K562 (cell line): ENCODE measurements around the gene EFEMP2. TPM values are rescaled to one million over a fixed set of nuclear protein-coding genes. Genes with fewer than 3 reads are reported as not detected.

Experiments used
- ATAC-seq: fragments of 200-7000 bp; cut with Tn5 transposase; 3 replicates; pipeline ENCODE4 v1.9.1; 2020; ENCODE audit warnings: moderate library complexity
- BruUV-seq: library from RNA; stranded (reverse); fragments of 400-500 nt; replicated peaks from 2 replicates; lab custom pipeline; 2021; lab: Mats Ljungman, UMichigan
- CTCF ChIA-PET: fragments of 300-600 bp; formaldehyde crosslinking; extraction: SDS; loops from one replicate; lab custom pipeline; 2021; ENCODE audit warnings: low intra/inter-chr PET ratio; lab: Yijun Ruan, JAX
- POLR2A ChIA-PET: fragments of 300-600, 350-650 bp; sonication (Branson Sonifier 250); formaldehyde crosslinking; extraction: SDS; loops from one replicate; lab custom pipeline; 2021; ENCODE audit warnings: antibody characterized with exemption, inconsistent platforms; lab: Yijun Ruan, JAX
- DNase-seq, 4 experiments: peaks; one replicate each; pipeline versions ENCODE4 v3.0.0 to v3.0.0-alpha.2; 2011 to 2018; ENCODE audit warnings: low spot score in 3 of 4, mixed read lengths in 3 of 4; ENCODE audit errors: extremely low read depth in 1 of 4
- FAIRE-seq: peaks from 2 replicates; lab custom pipeline; 2011; peaks lifted over from hg19 to GRCh38; lab: Jason Lieb, UNC
- H2AFZ ChIP-seq: 2 replicates; pipeline ENCODE4 v1.6.0; 2011; ENCODE audit warnings: low read depth, low read length, control low read depth, inconsistent platforms
- H3K27ac ChIP-seq: fragments of 200-600 bp; 3 replicates; pipeline ENCODE4 v1.8.0; 2011; ENCODE audit warnings: low read depth, mild to moderate bottlenecking, control low read depth, inconsistent platforms, low read length, moderate library complexity, mixed read lengths; ENCODE audit errors: extremely low read depth
- H3K27me3 ChIP-seq, 2 experiments: fragments of 300-600 bp in 1 of 2; 2 replicates in 1 of 2; 3 replicates in 1 of 2; pipeline versions ENCODE4 v1.6.0 to v1.8.0; 2011; ENCODE audit warnings: inconsistent platforms in 2 of 2, low read length in 2 of 2, mild to moderate bottlenecking in 1 of 2, mixed read lengths in 1 of 2, moderate library complexity in 1 of 2; ENCODE audit not compliant: control insufficient read depth in 2 of 2, insufficient read depth in 2 of 2
- H3K36me3 ChIP-seq: fragments of 300-600 bp; 3 replicates; pipeline ENCODE4 v1.8.0; 2011; ENCODE audit warnings: mild to moderate bottlenecking, low read length, inconsistent platforms; ENCODE audit not compliant: control insufficient read depth, insufficient read depth
- H3K4me1 ChIP-seq, 2 experiments: fragments of 200-600 bp in 1 of 2; replicated peaks in 1 of 2; 2 replicates in 1 of 2; 3 replicates in 1 of 2; pipeline versions ENCODE4 v1.5.1 to v1.8.0; 2011; ENCODE audit warnings: inconsistent platforms in 2 of 2, low read length in 2 of 2, mild to moderate bottlenecking in 1 of 2, mixed read lengths in 1 of 2, moderate library complexity in 1 of 2; ENCODE audit not compliant: control insufficient read depth in 2 of 2, insufficient read depth in 2 of 2
- H3K4me2 ChIP-seq: 2 replicates; pipeline ENCODE4 v1.6.1; 2011; ENCODE audit warnings: low read length, control low read depth, inconsistent platforms, mixed read lengths; ENCODE audit not compliant: insufficient read depth
- H3K4me3 ChIP-seq: fragments of 200-600 bp; sonication (generic), shearing (Covaris generic); 2 replicates; pipeline ENCODE4 v1.5.1; 2016; ENCODE audit warnings: control low read depth, inconsistent platforms
- H3K79me2 ChIP-seq: fragments of 200-600 bp; 3 replicates; pipeline ENCODE4 v1.8.0; 2011; ENCODE audit warnings: low read length, inconsistent platforms; ENCODE audit not compliant: control insufficient read depth, insufficient read depth
- H3K9ac ChIP-seq, 2 experiments: 2 replicates each; pipeline versions ENCODE4 v1.6.0 to v1.6.1; 2011; ENCODE audit warnings: low read depth in 2 of 2, low read length in 2 of 2, control low read depth in 1 of 2, inconsistent platforms in 1 of 2, mild to moderate bottlenecking in 1 of 2, mixed read lengths in 1 of 2; ENCODE audit not compliant: insufficient read depth in 1 of 2
- H3K9me1 ChIP-seq: one replicate; pipeline ENCODE4 v1.6.0; 2011; ENCODE audit warnings: inconsistent platforms, mild to moderate bottlenecking, low read length, moderate library complexity; ENCODE audit not compliant: control insufficient read depth, insufficient read depth
- H3K9me3 ChIP-seq: replicated peaks from 2 replicates; pipeline ENCODE4 v1.5.1; 2011; ENCODE audit warnings: low read depth, low read length, inconsistent platforms; ENCODE audit not compliant: control insufficient read depth, insufficient read depth
- H4K20me1 ChIP-seq: replicated peaks from 2 replicates; pipeline ENCODE4 v1.6.1; 2011; ENCODE audit warnings: low read length, inconsistent platforms, mixed read lengths; ENCODE audit not compliant: control insufficient read depth, insufficient read depth
- DMBX1 ChIP-seq: fragments of 250-450 bp; sonication (Bioruptor Pico); IDR thresholded peaks from 2 replicates; pipeline ENCODE4 v1.8.0; 2022; ENCODE audit warnings: inconsistent platforms, mild to moderate bottlenecking, moderate library complexity, borderline replicate concordance
- EZH2 ChIP-seq: IDR thresholded peaks from 2 replicates; pipeline ENCODE4 v1.6.1; 2012; ENCODE audit warnings: low read depth, mild to moderate bottlenecking, inconsistent platforms, low read length, borderline replicate concordance
- GABPB1 ChIP-seq: sonication (generic); formaldehyde crosslinking; IDR thresholded peaks from 2 replicates; pipeline ENCODE4 v1.8.0; 2022; ENCODE audit warnings: mild to moderate bottlenecking, missing genetic modification reagents
- OTX1 ChIP-seq: fragments of 450-650 bp; formaldehyde crosslinking; IDR thresholded peaks from 2 replicates; pipeline ENCODE4 v1.4.0; 2022; ENCODE audit warnings: mild to moderate bottlenecking
- PHF8 ChIP-seq: fragments of 200-600 bp; sonication (generic); IDR thresholded peaks from 2 replicates; pipeline ENCODE4 v1.6.1; 2012; ENCODE audit warnings: mixed run types, mild to moderate bottlenecking, inconsistent platforms, low read length, moderate library complexity, borderline replicate concordance
- SP1 ChIP-seq: sonication (generic); formaldehyde crosslinking; IDR thresholded peaks from 2 replicates; pipeline ENCODE4 v1.8.1; 2022; ENCODE audit warnings: mild to moderate bottlenecking, missing genetic modification reagents
- TOE1 ChIP-seq, 2 experiments: fragments of 450-650 bp in 1 of 2; sonication (generic) in 1 of 2; formaldehyde crosslinking in 1 of 2; IDR thresholded peaks; 2 replicates each; pipeline versions ENCODE4 v1.7.1 to v1.8.0; 2016 to 2022; ENCODE audit warnings: borderline replicate concordance in 2 of 2, mild to moderate bottlenecking in 2 of 2, antibody characterized with exemption in 1 of 2, inconsistent platforms in 1 of 2, low read depth in 1 of 2, missing genetic modification reagents in 1 of 2, moderate library complexity in 1 of 2
- ZNF780A ChIP-seq: fragments of 250-450 bp; sonication (Bioruptor Pico); IDR thresholded peaks from 2 replicates; pipeline ENCODE4 v1.5.0; 2021; ENCODE audit warnings: mild to moderate bottlenecking
- WGBS: fragments of 100-300 bp; shearing (Covaris generic); methylation state at CpG from one replicate; pipeline ENCODE4 v1.1.6; 2016; ENCODE audit warnings: low coverage, mixed read lengths; ENCODE audit not compliant: insufficient coverage; ENCODE audit errors: missing lambda C conversion rate; 5-methylcytosine and 5-hydroxymethylcytosine counted together
- in situ Hi-C: fragments of 300-500 bp; cut with MboI; formaldehyde crosslinking; loops from 4 replicates; pipeline ENCODE4 v1.15.0; 2018; ENCODE audit warnings: inconsistent platforms, mixed read lengths
- intact Hi-C: fragments of 100-400 bp; cut with micrococcal nuclease; formaldehyde crosslinking; loops from 2 replicates; pipeline ENCODE4 v1.14.2; 2022
- polyA plus RNA-seq, 8 experiments: library from polyadenylated mRNA; depleted of rRNA in 4 of 8; stranded (reverse) in 5 of 8; unstranded in 3 of 8; fragments of >200 nt; fragmentation: Nextera tagmentation in 2 of 8; fragmentation: Illumina TruSeq in 1 of 8; extraction: Ambion mirVana in 2 of 8; extraction: Trizol in 1 of 8; gene quantifications; 2 replicates each; pipeline versions ENCODE4 v1.2.1 to v1.2.3, GENCODE V29; 2011 to 2014; ENCODE audit warnings: inconsistent platforms in 1 of 8, missing spikeins in 1 of 8
- total RNA-seq, 7 experiments: library from RNA; depleted of rRNA in 6 of 7; stranded (reverse); fragments of >200 nt in 6 of 7; fragmentation: Illumina TruSeq in 2 of 7; extraction: Trizol in 2 of 7; gene quantifications; 2 replicates each; pipeline versions ENCODE4 v1.2.1 to v1.2.3, GENCODE V29; 2011 to 2021; ENCODE audit warnings: low replicate concordance in 1 of 7
- TF ChIP-seq, protein P1 (sequence below): fragments of 250-450 bp; sonication (Bioruptor Pico); IDR thresholded peaks from 2 replicates; pipeline ENCODE4 v1.8.0; 2022; ENCODE audit warnings: inconsistent platforms
- TF ChIP-seq, protein P2 (sequence below): fragments of 200-800 bp; sonication (Bioruptor generic); IDR thresholded peaks from 2 replicates; pipeline ENCODE4 v1.6.1; 2017; ENCODE audit warnings: missing genetic modification characterization, missing compliant biosample characterization
- TF ChIP-seq, protein P3 (sequence below), 2 experiments: fragments of 450-650 bp in 1 of 2; sonication (generic) in 1 of 2; formaldehyde crosslinking; conservative IDR thresholded peaks; 2 replicates each; pipeline versions ENCODE4 v1.4.0 to v1.8.1; 2020 to 2022; ENCODE audit warnings: mild to moderate bottlenecking in 1 of 2, missing genetic modification reagents in 1 of 2
- TF ChIP-seq, protein P4 (sequence below): sonication (generic); formaldehyde crosslinking; IDR thresholded peaks from 2 replicates; pipeline ENCODE4 v1.8.0; 2022; ENCODE audit warnings: missing genetic modification reagents, mild to moderate bottlenecking, borderline replicate concordance
- TF ChIP-seq, protein P5 (sequence below), 2 experiments: fragments of 250-450 bp in 1 of 2; fragments of 450-650 bp in 1 of 2; sonication (Bioruptor Pico) in 1 of 2; IDR thresholded peaks; 2 replicates each; pipeline versions ENCODE4 v1.6.1 to v1.8.0; 2016 to 2021; ENCODE audit warnings: mild to moderate bottlenecking in 2 of 2, moderate library complexity in 2 of 2, missing compliant biosample characterization in 1 of 2, missing genetic modification characterization in 1 of 2

EFEMP2 gene
- total and polyA plus RNA-seq, 9 of the 15 experiments (the other 6 are each of a cell fraction or from before 2014, with no cell fraction given), result 0.07 to 2.9 (median 0.69) TPM; not detected in 1

DNA sequence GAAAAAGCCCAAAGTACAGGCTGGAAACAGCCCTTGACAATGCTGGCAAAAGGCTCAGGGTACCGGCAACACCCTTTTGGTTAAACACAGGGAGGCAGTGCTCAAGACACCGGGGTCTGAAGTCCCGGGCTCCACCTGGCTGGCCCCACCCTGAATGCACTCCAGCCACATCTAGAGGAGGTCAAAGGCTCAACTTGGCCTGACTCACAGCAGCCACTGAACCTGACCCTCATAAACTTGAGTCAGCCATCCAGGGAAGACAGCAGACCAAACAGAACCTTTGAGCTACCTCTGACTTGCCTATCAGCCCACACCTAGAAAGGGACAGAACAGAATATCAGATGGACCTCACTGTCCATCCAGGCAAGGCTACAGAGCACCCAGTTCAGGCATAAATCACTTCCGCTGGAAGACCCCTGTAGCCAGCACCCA is 18.4 kb downstream of the EFEMP2 start:
- intact Hi-C loops, result no loop called here
- CTCF ChIA-PET, result no interaction called here
- POLR2A ChIA-PET, result interaction anchor here (0.6 to 0.8 kb wide), 2 partner anchors 15 to 52 kb away, joined by 3 to 7 read pairs; no protein-coding TSS in a partner anchor
- DNase-seq (no peak), FAIRE-seq (no peak), ATAC-seq (no peak)
- Histone ChIP-seq H3K4me1 (peaks cover 4 to 46% of the 10 kb centered on the region in 2 experiments; a peak in 3 of 5 replicates), H4K20me1 (peaks cover 22% of the 10 kb centered on the region), H2AFZ (no peak overlapping the region), H3K9me3 (peaks cover 7% of the 10 kb centered on the region; the same call in 1 of the 2 replicates), H3K36me3 (peaks cover 56% of the 10 kb centered on the region), H3K9me1 (peaks cover 11% of the 10 kb centered on the region), H3K27me3 (no peaks in the 10 kb centered on the region), H3K4me2 (no peak overlapping the region), H3K4me3 (no peak overlapping the region), H3K9ac (no peak overlapping the region), H3K79me2 (peaks cover 45% of the 10 kb centered on the region), H3K27ac (no peak overlapping the region)
- no TSS peak for BruUV-seq
- in situ Hi-C loops, result no loop called here
- WGBS, result 91% methylated on average over 4 of the region's 4 CpGs
- TF ChIP-seq PHF8, result no peak
- TF ChIP-seq DMBX1, result no peak
- TF ChIP-seq, protein P1, sequence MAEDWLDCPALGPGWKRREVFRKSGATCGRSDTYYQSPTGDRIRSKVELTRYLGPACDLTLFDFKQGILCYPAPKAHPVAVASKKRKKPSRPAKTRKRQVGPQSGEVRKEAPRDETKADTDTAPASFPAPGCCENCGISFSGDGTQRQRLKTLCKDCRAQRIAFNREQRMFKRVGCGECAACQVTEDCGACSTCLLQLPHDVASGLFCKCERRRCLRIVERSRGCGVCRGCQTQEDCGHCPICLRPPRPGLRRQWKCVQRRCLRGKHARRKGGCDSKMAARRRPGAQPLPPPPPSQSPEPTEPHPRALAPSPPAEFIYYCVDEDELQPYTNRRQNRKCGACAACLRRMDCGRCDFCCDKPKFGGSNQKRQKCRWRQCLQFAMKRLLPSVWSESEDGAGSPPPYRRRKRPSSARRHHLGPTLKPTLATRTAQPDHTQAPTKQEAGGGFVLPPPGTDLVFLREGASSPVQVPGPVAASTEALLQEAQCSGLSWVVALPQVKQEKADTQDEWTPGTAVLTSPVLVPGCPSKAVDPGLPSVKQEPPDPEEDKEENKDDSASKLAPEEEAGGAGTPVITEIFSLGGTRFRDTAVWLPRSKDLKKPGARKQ, result no peak
- TF ChIP-seq, protein P2, sequence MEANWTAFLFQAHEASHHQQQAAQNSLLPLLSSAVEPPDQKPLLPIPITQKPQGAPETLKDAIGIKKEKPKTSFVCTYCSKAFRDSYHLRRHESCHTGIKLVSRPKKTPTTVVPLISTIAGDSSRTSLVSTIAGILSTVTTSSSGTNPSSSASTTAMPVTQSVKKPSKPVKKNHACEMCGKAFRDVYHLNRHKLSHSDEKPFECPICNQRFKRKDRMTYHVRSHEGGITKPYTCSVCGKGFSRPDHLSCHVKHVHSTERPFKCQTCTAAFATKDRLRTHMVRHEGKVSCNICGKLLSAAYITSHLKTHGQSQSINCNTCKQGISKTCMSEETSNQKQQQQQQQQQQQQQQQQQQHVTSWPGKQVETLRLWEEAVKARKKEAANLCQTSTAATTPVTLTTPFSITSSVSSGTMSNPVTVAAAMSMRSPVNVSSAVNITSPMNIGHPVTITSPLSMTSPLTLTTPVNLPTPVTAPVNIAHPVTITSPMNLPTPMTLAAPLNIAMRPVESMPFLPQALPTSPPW (CRISPR knock-in tag), result no peak
- TF ChIP-seq SP1, result 0 out of 2 replicates have a peak, but pooled peaks have one; percentile 7
- no peak for TF ChIP-seq EZH2
- TF ChIP-seq, protein P3, sequence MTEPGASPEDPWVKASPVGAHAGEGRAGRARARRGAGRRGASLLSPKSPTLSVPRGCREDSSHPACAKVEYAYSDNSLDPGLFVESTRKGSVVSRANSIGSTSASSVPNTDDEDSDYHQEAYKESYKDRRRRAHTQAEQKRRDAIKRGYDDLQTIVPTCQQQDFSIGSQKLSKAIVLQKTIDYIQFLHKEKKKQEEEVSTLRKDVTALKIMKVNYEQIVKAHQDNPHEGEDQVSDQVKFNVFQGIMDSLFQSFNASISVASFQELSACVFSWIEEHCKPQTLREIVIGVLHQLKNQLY (CRISPR knock-in tag; conservative IDR thresholded peaks at IDR 0.05), result no peak
- TF ChIP-seq OTX1 (CRISPR knock-in tag), result no peak
- TF ChIP-seq, protein P4, sequence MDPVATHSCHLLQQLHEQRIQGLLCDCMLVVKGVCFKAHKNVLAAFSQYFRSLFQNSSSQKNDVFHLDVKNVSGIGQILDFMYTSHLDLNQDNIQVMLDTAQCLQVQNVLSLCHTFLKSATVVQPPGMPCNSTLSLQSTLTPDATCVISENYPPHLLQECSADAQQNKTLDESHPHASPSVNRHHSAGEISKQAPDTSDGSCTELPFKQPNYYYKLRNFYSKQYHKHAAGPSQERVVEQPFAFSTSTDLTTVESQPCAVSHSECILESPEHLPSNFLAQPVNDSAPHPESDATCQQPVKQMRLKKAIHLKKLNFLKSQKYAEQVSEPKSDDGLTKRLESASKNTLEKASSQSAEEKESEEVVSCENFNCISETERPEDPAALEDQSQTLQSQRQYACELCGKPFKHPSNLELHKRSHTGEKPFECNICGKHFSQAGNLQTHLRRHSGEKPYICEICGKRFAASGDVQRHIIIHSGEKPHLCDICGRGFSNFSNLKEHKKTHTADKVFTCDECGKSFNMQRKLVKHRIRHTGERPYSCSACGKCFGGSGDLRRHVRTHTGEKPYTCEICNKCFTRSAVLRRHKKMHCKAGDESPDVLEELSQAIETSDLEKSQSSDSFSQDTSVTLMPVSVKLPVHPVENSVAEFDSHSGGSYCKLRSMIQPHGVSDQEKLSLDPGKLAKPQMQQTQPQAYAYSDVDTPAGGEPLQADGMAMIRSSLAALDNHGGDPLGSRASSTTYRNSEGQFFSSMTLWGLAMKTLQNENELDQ (CRISPR knock-in tag), result 0 out of 2 replicates have a peak, but pooled peaks have one; percentile 62
- TF ChIP-seq TOE1 (IDR thresholded peaks at IDR 0.05; ENCODE audit: borderline replicate concordance), result no peak
- TF ChIP-seq TOE1 (CRISPR knock-in tag; IDR thresholded peaks at IDR 0.05; ENCODE audit: borderline replicate concordance, low read depth), result no peak
- TF ChIP-seq, protein P5, sequence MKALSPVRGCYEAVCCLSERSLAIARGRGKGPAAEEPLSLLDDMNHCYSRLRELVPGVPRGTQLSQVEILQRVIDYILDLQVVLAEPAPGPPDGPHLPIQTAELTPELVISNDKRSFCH (CRISPR knock-in tag; IDR thresholded peaks at IDR 0.05), result no peak
- TF ChIP-seq, protein P5 (tag; IDR thresholded peaks at IDR 0.05), result no peak
- TF ChIP-seq ZNF780A (CRISPR knock-in tag), result no peak
- peak; percentile 33; the same call in 1 of the 2 replicates for TF ChIP-seq GABPB1 (CRISPR knock-in tag)
